GM21825 (cell line): ENCODE results near the gene FAXDC2.

Experiments used
- ATAC-seq: cut with Tn5 transposase; IDR thresholded peaks from one replicate; pipeline ENCODE4 v1.9.1; 2021; ENCODE audit warnings: mild to moderate bottlenecking, moderate library complexity; ENCODE audit not compliant: unreplicated experiment

Gene FAXDC2

DNA sequence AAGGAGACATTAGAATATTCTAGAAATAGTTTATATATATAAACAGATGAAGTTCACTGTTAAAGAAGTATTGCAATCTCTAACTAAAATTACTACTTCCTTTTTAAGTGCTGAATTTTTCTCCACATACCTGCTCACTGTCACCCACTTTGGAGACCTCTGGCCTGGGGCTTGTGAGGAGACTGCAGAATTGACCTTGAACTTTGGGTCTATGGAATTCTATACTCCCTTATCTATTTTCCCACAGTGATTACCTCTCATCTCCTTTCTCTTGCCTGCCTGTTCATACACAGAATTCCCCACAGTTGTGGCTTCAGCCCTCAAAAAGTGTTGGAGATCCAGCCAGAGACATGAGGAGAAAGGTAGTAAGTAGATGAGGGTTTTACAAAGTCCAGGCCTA, 49.8 kb downstream of the FAXDC2 start:
- ATAC-seq, result no peak

DNA sequence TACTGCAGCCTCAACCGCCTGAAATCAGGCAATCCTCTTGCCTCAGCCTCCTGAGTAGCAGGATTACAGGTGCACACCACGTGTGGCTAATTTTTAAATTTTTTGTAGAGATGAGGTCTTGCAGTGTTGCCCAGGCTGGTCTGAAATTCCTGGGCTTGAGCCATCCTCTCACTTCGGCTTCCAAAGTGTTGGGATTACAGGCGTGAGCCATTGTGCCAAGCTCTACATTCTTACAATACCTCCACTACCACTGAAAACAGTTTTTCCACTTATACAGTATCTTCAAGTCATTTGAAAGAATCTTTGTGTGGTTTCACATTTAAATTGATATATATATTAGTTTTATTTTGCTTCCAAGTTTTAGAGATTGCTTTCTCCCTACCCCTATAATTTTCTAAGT, 52.6 kb downstream of the FAXDC2 start:
- no peak for ATAC-seq

DNA sequence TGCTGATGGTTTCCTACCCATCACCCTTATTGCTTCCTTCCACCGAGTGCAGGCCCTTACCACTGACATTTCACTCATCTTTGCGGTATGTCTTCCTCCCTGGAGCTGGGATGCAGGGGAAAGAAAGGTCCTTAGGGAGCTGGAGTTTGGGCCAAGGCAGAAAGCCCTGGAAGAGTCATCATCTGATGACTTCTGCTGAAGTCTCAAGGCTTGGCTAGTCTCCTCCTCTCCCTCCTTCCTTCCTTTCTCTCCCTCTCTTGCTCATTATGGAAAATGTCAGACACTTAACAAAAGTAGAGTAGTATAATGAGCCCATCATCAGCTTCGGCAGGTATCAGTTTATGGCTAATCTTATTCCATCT, 55.2 kb downstream of the FAXDC2 start:
- ATAC-seq, result no peak

DNA sequence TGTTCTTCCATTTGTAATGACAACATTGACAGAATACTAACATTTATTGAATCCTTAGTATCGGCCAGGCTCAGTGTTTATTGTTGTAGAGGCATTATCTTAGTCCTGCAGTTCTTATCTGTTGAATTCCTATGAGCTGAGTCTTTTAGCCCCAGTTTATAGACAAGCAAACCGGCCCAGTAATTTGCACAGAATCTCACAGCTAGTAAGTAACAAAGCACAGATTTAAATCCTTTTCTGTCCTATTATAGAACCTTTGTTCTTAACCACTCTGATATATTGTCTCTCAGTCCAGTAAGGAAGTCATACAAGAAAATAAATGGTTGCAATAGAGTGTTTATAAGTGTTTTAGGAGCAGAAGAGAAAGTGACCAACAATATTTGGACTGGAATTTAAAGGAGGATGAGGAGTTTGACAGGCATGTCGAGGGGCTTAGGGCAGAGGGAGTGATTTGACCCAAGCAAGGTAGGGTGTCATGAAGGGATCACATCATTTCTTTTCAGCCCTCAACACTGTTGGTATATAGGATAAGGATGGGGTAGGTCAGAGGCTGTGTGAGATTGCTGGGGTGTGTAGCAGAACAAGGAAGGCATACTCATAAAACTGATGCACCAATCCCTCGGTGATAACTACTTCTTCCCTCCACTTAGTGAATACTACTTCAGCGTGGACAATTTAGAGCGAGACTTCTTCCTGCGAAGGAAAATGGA, 55.7 kb downstream of the FAXDC2 start:
- ATAC-seq, result no peak

DNA sequence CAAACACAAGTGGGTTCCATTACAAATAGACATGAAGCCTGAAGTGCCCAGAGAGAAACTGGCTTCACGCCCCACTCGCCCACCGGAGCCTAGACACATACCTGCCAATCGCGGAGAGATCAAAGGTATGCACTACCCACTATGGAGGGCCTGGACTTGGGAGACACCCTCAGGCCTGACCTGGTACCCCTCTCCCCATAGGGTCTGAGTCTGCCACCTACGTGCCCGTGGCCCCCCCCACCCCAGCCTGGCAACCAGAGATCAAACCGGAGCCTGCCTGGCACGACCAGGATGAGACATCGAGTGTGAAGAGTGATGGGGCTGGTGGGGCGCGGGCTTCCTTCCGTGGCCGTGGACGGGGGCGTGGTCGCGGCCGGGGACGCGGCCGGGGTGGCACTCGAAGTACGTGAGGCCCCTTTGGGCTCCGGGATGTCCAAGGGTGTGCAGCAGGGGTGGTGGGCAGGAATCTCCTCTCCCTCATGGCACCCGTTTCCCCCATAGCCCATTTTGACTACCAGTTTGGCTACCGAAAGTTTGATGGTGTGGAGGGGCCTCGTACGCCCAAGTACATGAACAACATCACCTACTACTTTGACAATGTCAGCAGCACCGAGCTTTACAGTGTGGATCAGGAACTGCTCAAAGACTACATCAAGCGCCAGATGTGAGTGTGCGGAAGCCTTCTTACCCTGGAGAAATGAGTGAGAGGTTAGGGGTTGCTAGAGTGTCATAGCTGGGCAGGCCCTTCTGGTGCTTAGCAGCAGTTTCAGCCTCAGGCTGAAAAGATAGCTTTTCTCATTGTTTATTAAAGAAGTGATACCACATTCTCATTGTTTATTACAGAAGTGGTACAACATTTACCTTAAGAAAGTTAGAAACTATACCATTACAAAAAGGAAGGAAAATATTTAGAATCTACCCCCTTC, 56.5 kb downstream of the FAXDC2 start:
- no peak for ATAC-seq

DNA sequence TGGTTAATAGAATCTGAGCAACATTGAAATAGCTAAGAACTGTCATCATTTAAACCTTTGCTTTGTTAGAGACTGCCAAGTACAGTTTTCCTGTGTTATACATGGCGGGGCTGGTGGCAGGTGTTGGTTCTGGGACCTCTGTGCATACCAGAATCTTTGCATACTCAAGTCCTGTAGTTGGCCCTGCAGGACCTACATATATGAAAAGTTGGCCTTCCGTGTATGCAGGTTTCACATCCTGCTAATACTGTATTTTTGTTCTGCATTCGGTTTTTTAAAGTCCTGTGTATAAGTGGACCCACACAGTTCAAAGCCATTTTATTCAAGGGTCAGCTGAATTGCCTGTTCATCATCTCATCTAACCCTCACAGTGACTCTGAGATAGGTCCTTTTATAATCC, 58.9 kb downstream of the FAXDC2 start:
- ATAC-seq, result peak; percentile 78

DNA sequence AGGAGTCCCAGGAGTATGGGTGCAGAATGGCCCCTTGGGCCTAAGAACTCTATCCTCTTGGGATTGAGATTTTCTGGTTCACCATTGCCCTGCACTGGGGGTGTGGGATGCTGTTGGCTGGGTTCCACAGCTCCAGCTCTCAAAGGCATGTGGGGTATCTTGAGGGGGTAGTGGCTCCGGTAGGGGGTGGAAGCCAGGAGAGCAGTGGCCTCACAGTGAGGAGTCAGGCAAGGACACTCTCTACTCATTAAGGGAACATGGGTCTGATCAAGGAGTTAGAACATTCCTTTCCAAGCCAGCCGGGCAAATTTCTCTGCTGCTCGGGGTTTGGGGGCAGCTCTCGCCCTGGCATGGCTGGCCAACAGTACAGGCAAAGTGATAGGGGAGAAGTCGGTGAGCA, 62.2 kb downstream of the FAXDC2 start:
- no peak for ATAC-seq

DNA sequence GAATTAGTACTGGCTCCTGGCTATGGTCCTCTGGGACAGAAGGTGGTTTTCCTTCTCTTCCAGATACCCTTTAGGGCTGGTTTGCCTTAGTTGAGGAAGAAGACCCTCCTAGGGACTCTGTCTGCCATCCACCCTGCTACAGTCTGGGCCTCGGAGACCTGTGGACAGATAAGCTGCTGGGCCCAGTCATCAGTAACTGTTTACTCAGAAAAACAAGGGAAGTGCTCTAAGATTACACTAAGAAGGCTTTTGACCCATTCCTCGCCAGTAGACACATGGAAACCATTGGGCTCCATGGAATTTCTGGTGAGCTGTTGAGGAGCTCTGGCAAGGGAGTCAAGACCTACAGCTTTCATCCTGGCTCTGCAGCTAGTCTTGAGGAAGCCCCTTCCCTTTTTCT, 64.0 kb downstream of the FAXDC2 start:
- no peak for ATAC-seq

DNA sequence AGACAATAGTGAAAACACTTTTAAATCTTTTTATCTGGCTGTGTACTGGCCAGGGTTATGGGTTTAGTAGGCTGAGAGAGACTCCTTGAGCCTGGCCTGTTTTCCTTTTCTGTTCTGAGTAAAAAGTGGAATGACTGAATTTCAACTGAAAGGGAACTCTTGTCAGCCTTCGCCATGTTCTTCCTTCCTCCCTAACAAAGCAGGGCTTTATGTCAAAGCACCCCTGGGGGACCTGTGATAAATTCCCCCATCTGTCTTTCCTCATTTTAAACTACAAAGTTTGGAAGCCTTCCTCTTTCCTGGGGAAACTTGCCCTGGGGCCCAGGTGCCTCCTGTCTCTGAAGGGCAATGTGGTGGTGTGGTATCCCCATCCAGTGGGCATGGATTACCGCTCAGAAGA, 65.5 kb downstream of the FAXDC2 start:
- ATAC-seq, result no peak

DNA sequence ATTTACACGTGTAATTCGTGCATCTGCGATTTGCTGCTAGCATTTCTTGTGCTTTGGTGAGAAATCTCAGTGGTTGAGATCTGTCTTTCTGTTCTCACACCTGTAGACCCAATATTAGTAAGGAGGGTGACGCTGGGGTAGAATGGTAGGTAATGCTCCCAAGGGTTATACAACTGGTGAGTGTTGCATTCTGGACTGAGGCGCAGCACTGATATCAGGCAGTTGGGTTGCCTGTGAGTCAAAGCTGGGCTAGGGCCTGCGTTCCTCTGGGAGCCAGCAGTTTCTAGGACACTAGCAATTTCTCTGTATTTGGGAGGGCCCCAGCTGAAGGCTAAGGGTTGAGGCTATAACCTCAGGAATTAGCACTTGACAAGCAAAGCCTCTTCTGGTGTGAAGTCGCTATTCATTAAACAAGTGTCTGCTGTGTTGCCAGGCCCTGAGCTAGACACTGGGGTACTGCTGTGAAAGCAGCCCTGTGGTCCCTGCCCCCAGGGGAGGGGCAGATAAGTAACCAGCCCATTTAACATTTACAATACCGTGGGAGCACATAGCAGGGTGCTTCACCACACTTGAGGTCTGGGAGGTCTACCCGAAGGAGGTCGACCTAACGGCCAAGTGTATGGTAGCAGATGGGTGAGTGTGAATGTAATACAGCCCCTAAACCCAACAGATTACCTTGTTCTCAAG, 66.5 kb downstream of the FAXDC2 start:
- ATAC-seq, result peak; percentile 51

DNA sequence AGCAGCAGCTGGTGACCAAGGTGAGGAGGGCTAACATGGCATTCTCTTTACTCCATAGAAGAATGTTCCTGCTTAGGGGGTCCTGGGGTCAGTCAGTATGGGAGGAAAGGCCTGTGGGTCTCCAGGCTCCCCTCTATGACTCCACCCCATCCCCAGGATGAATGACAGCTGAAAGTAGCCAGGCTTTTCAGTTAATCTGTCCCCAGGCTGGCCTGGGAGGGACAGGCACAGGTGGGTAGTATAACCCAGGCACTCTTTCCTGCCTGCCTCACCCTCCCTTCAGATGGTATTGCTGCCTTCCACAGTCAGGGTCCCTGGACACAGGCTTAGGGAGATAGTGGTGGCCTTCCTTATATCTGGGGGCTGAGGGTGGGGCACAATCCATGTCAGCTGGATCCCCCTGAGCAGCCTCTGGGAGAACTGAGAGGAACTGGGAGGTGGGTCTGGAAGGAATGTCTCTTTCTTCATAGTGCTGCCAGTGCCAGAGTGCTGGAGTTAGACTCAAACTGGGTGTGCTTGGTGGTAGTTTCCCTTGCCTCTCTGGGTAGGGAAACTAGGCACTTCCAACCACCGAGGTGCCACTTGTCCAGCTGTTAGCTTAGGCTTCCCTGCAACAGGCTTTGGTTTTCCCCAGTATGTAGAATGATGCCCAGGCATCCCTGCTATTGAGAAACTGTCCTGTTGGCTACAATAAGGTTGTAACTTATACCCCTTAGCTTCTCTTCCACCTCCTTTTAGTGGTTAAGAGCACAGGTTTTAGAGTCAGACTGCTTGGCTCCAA, 67.4 kb downstream of the FAXDC2 start:
- ATAC-seq, result no peak

DNA sequence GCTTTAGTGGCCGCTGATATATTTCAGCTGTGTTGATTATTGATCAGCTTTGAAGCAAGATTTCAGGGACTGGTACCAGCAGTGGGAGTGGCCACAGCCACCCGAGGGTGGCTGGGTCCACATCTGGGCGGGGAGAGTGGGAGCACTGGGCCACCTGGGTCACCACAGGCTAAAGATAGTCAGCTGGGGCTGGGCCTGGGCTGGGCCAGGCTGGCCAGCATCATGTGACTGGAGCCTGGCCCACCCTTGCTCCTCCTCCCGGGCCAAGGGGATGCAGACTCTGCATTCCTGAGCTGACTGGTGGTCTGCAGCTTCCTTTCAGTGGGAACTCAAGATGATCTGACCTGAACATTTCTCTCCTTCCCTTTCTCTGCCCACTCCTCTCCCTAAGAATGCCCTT, 68.1 kb downstream of the FAXDC2 start:
- no peak for ATAC-seq

DNA sequence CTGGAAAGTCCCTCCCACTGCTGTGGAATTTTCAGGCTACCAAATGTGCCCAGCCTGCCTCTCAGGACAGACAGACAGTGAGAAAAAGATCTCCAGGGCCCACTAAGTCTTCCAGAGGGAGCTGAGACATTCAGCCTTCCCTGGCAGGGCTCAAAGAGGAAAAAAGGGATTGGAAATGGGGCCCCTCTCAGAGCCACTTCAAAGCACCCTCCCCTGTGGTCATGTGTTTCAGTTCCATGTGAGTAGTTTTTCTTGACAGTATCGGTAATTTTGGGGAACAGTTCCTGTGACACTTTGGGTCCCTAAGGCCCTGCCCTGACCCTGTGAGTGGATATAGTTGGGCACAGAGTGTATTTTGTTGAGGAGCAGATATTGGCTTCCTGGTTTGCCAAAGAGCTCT, 70.3 kb downstream of the FAXDC2 start:
- ATAC-seq, result no peak

DNA sequence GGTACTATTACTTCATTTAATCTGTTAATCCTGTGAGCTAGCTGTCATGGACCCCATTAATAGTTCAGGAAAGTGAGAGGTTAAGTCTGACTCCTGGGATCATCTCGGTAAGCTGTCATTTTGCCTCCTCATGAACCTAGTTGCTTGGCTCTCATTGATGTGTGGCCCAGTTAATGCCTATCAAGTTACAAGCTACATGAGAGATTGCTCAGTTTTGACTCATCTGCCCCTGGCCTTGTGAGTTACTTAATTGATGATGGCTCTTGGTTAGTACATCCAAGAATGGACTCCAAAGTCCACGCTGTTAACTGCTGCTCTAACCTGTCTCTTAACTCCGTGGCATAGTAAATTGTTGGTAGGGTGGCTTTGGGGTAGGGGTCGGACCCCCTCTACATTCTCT, 71.3 kb downstream of the FAXDC2 start:
- no peak for ATAC-seq

DNA sequence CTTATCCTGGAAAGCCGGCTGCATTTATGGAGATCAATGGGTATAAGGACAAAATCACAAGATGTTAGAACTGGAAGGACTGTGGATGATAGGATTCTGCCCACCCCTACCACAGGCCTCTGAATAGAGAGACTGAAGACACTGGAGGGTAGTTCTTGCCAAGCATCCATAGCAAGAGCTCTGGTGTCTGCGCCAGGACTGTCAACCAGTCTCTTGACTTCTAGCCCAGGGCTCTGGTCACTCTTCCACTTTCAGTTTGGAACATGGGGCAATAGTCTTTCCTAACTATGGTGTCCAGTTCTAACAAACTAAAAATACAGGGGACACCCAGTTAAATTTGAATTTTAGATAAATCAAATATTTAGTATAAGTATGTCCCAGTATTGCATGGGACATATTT, 71.9 kb downstream of the FAXDC2 start:
- ATAC-seq, result no peak

DNA sequence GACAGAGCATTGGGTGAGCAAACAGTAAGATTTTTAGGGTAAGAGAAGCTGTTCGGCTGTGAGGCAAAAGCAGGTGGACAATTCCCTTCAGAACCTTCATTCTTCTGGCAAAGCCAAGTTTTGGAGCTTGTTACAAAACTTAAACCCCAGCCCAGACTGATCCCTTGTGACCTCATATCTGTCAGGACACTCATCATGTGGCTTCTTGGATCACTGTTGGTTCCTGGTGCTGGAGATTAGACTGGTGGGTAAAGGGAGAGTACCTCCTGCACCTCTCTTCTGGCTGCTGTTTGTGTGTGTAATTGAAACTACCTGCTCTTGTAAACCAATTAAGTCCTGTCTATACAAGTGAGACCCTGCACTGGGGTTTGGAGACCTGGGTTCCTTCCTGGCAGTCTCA, 74.2 kb downstream of the FAXDC2 start:
- ATAC-seq, result no peak

DNA sequence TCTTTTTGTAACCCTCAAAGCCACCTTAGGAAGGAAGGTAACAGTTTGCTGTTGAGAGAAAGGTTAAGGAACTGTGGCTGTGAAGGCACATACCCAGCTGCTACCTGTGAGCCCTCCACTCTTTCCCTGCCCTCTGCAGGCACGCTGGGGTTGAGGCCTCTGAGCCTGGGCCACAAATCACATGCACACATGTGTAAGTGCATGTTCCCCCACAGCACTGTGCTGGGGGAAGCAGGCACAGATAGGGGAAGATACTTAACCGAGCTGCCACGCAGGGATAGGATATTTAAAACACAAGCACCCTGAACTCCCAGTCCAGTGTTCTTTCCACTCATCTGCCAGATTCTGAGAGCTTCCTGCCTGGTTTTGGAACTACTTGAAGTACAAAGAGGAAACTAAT, 77.1 kb downstream of the FAXDC2 start:
- ATAC-seq, result no peak

DNA sequence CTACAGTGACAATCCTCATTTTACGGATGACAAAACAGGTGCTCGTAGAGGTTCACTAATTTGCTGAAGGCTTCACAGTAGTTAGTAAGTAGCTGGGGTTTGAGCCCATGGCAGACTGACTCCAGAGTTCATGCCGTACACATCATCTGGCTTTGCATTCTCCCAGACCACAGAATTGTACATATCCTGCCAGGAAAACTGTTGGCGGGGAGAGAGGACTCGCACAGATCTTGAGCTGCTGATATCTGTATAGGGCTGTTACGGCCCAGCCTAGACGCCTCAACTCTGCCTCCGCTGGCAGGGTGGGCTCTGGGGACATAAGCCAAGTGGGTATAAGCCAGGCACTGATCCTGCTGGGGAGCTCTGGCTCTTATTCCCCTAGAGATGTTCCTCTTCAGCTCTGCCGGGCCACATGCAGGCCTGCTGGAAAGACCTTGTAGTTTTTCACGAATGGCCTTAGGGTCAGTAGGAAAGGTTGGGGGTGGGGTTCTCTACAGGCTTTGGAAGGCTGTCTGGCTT, 79.0 kb downstream of the FAXDC2 start:
- no peak for ATAC-seq

DNA sequence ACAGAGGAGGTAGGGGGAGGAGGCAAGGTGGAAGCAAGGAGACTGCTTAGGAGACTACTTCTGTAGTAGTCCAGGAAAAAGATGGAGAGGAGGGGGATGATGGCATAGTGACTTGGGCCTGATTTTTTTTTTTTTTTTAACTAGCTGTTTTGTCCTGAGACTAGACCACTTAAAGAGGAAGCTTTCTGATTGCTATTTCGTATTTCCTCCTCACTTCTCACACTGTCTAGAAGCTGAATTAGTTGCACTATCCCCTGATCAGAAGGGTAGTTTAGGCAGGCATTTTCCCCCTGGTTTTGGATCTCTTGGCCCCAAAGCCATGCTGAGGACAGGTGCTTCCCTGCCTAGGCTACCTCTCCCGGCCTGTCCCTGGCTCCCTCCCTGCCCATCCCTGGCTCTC, 80.3 kb downstream of the FAXDC2 start:
- ATAC-seq, result no peak
